Natural killer cell (primary cell): ENCODE results near the gene PLEKHA5. TPM values are rescaled to one million over a fixed set of nuclear protein-coding genes. Genes with fewer than 3 reads are reported as not detected.

Experiments
- ATAC-seq, 3 donors: fragments of 150-1000 bp in 2 of 3; fragments of 200-7000 bp in 1 of 3; cut with Tn5 transposase; 1 replicate in 1 of 3; 2 replicates in 2 of 3; pipeline ENCODE4 v1.10.0; 2021; ENCODE audit warnings: mild to moderate bottlenecking in 2 of 3, moderate library complexity in 2 of 3
- DNase-seq, 2 donors: peaks; one replicate each; pipeline versions ENCODE4 v3.0.0 to v3.0.0-alpha.2; 2013 to 2021; ENCODE audit warnings: mixed read lengths in 1 of 2
- H3K27ac ChIP-seq: one replicate; pipeline ENCODE4 v1.5.1; 2013; ENCODE audit warnings: mild to moderate bottlenecking, low read length
- H3K27me3 ChIP-seq: one replicate; pipeline ENCODE4 v1.6.1; 2013; ENCODE audit warnings: low read length; ENCODE audit not compliant: control insufficient read depth, insufficient read depth
- H3K36me3 ChIP-seq: one replicate; pipeline ENCODE4 v1.6.1; 2013; ENCODE audit warnings: low read length; ENCODE audit not compliant: control insufficient read depth, insufficient read depth
- H3K4me1 ChIP-seq: one replicate; pipeline ENCODE4 v1.6.1; 2013; ENCODE audit warnings: low read length; ENCODE audit not compliant: control insufficient read depth, insufficient read depth
- H3K4me3 ChIP-seq: one replicate; pipeline ENCODE4 v1.5.1; 2013; ENCODE audit warnings: low read length
- H3K9me3 ChIP-seq: one replicate; pipeline ENCODE4 v1.6.1; 2013; ENCODE audit warnings: low read length; ENCODE audit not compliant: control insufficient read depth, insufficient read depth
- H3K27ac Mint-ChIP-seq, 2 donors: one replicate each; pipeline ENCODE4 v1.8.0; 2022; ENCODE audit warnings: mild to moderate bottlenecking in 2 of 2, mixed read lengths in 2 of 2, moderate library complexity in 1 of 2
- H3K27me3 Mint-ChIP-seq, 2 donors: one replicate each; pipeline ENCODE4 v1.8.0; 2022; ENCODE audit warnings: low read depth in 2 of 2, mixed read lengths in 2 of 2
- H3K36me3 Mint-ChIP-seq: one replicate; pipeline ENCODE4 v1.8.0; 2022; ENCODE audit warnings: mixed read lengths
- H3K4me1 Mint-ChIP-seq, 2 donors: one replicate each; pipeline ENCODE4 v1.8.0; 2022; ENCODE audit warnings: mixed read lengths in 2 of 2
- H3K4me3 Mint-ChIP-seq: one replicate; pipeline ENCODE4 v1.8.0; 2022; ENCODE audit warnings: mild to moderate bottlenecking, moderate library complexity, mixed read lengths
- H3K9me3 Mint-ChIP-seq, 2 donors: one replicate each; pipeline ENCODE4 v1.8.0; 2022; ENCODE audit warnings: mixed read lengths in 2 of 2
- WGBS: methylation state at CpG from one replicate; pipeline ENCODE4 v1.1.7; 2013; ENCODE audit warnings: missing lambda C conversion rate; ENCODE audit not compliant: insufficient coverage; 5-methylcytosine and 5-hydroxymethylcytosine counted together
- intact Hi-C: fragments of 100-400 bp; cut with micrococcal nuclease; formaldehyde crosslinking; loops from one replicate; pipeline ENCODE4 v1.14.2; 2022
- total RNA-seq, 4 donors: library from RNA; stranded (reverse); fragments of 120-200 nt in 1 of 4; gene quantifications; one replicate each; pipeline versions ENCODE4 v1.2.3 to v1.2.4, GENCODE V29; 2013 to 2022
- TF ChIP-seq, protein P1 (sequence below): fragments of 200-600 bp; IDR thresholded peaks from one replicate; pipeline ENCODE4 v1.8.0; 2022; ENCODE audit warnings: antibody characterized with exemption

Gene PLEKHA5
- total RNA-seq, 3 donors from 2014 or later (not counting 1 experiment from before 2014, with no cell fraction given), result 5.2 to 12.1 (median 7.0) TPM

DNA sequence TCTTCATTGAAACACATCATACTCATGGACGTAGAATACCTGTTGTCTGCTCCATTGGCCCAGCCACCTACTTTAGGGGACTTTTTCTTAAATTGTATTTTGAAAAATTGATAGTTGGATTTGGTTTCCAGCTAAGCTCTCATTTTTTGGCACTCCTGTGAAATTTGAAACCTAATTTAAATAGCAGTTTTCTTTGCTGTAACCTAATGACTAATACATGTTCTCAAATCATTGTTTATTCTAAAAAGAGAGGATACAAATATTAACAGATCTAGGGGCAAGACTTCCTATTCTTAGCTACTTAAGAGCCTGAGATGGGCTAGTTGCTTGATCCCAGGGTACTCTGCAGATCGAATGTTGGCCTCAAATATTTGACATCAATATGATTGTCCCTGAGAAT is 78.9 kb downstream of the PLEKHA5 start:
- no peaks in the 10 kb centered on the region for H3K27me3 ChIP-seq
- ATAC-seq, result no peak
- Mint-ChIP-seq H3K27me3 (no peaks in the 10 kb centered on the region), H3K27ac (no peak overlapping the region), H3K36me3 (no peaks in the 10 kb centered on the region), H3K4me1 (no peaks in the 10 kb centered on the region), H3K9me3 (peaks cover 5 to 7% of the 10 kb centered on the region in 2 donors), H3K4me3 (no peak overlapping the region)
- no peaks in the 10 kb centered on the region for H3K4me1 ChIP-seq
- intact Hi-C loops, result no loop called here
- DNase-seq, result no peak
- H3K9me3 ChIP-seq, result no peaks in the 10 kb centered on the region
- H3K4me3 ChIP-seq, result no peak overlapping the region
- 91% methylated on average over 1 of the region's 2 CpGs for WGBS
- TF ChIP-seq, protein P1, sequence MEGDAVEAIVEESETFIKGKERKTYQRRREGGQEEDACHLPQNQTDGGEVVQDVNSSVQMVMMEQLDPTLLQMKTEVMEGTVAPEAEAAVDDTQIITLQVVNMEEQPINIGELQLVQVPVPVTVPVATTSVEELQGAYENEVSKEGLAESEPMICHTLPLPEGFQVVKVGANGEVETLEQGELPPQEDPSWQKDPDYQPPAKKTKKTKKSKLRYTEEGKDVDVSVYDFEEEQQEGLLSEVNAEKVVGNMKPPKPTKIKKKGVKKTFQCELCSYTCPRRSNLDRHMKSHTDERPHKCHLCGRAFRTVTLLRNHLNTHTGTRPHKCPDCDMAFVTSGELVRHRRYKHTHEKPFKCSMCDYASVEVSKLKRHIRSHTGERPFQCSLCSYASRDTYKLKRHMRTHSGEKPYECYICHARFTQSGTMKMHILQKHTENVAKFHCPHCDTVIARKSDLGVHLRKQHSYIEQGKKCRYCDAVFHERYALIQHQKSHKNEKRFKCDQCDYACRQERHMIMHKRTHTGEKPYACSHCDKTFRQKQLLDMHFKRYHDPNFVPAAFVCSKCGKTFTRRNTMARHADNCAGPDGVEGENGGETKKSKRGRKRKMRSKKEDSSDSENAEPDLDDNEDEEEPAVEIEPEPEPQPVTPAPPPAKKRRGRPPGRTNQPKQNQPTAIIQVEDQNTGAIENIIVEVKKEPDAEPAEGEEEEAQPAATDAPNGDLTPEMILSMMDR, result no peak
- H3K36me3 ChIP-seq, result no peaks in the 10 kb centered on the region
- no peak overlapping the region for H3K27ac ChIP-seq

DNA sequence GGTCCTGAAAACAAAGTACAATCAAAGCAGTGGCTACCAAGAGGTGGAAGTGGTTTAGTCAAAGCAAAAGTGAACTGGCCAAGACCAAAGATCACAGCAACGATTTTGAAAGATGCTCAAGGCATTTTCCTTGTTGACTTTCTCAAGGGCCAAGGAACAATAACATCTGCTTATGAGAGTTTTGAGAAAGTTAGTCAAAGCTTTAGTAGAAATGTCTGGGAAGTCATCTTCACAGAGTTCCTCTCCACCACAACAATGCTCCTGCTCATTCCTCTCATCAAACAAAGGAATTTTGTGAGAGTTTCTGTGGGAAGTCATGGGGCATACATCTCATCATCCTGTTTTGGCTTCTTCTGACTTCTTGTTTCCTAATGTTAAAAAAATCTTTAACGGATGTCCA is 80.1 kb downstream of the PLEKHA5 start:
- TF ChIP-seq, protein P1, result no peak
- WGBS, result 83% methylated on average over 2 of the region's 2 CpGs
- H3K27me3 Mint-ChIP-seq, result no peaks in the 10 kb centered on the region
- intact Hi-C loops, result no loop called here
- H3K4me3 ChIP-seq, result no peak overlapping the region
- no peaks in the 10 kb centered on the region for H3K4me1 ChIP-seq
- H3K9me3 ChIP-seq, result no peaks in the 10 kb centered on the region
- ATAC-seq (no peak), DNase-seq (no peak)
- H3K4me3 Mint-ChIP-seq, result no peak overlapping the region
- H3K9me3 Mint-ChIP-seq, result peaks cover 5 to 7% of the 10 kb centered on the region in 2 donors
- no peaks in the 10 kb centered on the region for H3K4me1 Mint-ChIP-seq
- no peaks in the 10 kb centered on the region for H3K27me3 ChIP-seq
- H3K36me3 ChIP-seq, result no peaks in the 10 kb centered on the region
- no peak overlapping the region for H3K27ac ChIP-seq
- H3K36me3 Mint-ChIP-seq, result no peaks in the 10 kb centered on the region
- H3K27ac Mint-ChIP-seq, result no peak overlapping the region

DNA sequence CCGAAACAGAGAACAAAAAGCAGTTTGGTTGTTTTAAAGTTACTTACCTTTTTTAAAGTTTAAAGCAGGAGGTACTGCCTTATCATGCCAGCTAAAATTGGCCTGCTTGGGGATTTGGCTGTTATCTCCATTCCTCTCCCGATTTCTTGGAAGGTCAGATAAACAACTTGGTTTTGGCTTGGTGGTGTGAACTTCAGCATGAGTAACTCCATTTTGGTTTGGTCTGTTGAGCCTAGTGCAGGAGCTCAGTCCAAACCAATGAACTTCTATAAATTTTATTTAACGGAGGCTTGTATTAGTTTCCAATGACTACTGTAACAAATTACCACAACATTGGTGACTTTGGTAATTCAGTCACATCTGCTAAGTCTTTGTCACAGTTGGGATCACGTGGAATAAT is 82.3 kb downstream of the PLEKHA5 start:
- H3K4me1 Mint-ChIP-seq, result no peaks in the 10 kb centered on the region
- intact Hi-C loops, result no loop called here
- ATAC-seq, result no peak

DNA sequence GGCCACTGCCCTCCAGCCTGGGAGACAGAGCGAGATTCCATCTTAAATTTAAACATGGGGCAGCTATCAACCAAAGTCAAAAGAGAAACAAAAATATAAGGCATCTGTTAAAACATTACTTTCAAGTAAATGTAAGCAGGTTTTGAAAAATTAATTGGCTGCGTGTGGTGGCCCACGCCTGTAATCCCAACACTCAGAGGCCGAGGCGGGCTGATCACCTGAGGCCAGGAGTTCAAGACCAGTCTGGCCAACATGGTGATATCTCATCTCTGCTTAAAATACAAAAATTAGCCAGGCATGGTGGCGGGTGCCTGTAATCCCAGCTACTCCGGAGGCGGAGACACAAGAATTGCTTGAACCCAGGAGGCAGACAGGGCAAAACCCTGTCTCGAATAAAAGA is 82.7 kb downstream of the PLEKHA5 start:
- H3K36me3 Mint-ChIP-seq, result no peaks in the 10 kb centered on the region
- TF ChIP-seq, protein P1, result no peak
- H3K36me3 ChIP-seq, result no peaks in the 10 kb centered on the region

More for the DNA sequence above, 82.3 kb downstream of the PLEKHA5 start:
- H3K27ac Mint-ChIP-seq, result no peak overlapping the region
- WGBS, result 90% methylated on average over 4 of the region's 4 CpGs
- H3K27me3 ChIP-seq, result no peaks in the 10 kb centered on the region
- TF ChIP-seq, protein P1, result no peak
- H3K36me3 ChIP-seq, result no peaks in the 10 kb centered on the region
- H3K9me3 ChIP-seq, result no peaks in the 10 kb centered on the region
- no peak overlapping the region for H3K27ac ChIP-seq
- H3K9me3 Mint-ChIP-seq, result peaks cover 5 to 7% of the 10 kb centered on the region in 2 donors
- H3K4me3 ChIP-seq, result no peak overlapping the region
- no peaks in the 10 kb centered on the region for H3K36me3 Mint-ChIP-seq
- no peak overlapping the region for H3K4me3 Mint-ChIP-seq
- no peaks in the 10 kb centered on the region for H3K4me1 ChIP-seq
- H3K27me3 Mint-ChIP-seq, result no peaks in the 10 kb centered on the region
- no peak for DNase-seq

More for the DNA sequence above, 82.7 kb downstream of the PLEKHA5 start:
- H3K4me1 ChIP-seq, result no peaks in the 10 kb centered on the region
- H3K9me3 ChIP-seq, result no peaks in the 10 kb centered on the region
- no peaks in the 10 kb centered on the region for H3K4me1 Mint-ChIP-seq
- WGBS, result 99% methylated on average over 7 of the region's 9 CpGs
- no peaks in the 10 kb centered on the region for H3K27me3 ChIP-seq
- intact Hi-C loops, result no loop called here
- no peak overlapping the region for H3K4me3 ChIP-seq
- no peak overlapping the region for H3K27ac Mint-ChIP-seq
- H3K27me3 Mint-ChIP-seq, result no peaks in the 10 kb centered on the region
- peaks cover 5 to 7% of the 10 kb centered on the region in 2 donors for H3K9me3 Mint-ChIP-seq
- no peak overlapping the region for H3K27ac ChIP-seq
- DNase-seq, result no peak
- no peak overlapping the region for H3K4me3 Mint-ChIP-seq
- ATAC-seq, result no peak
